GM12872 (cell line): ENCODE measurements around the gene TGFBR1.

Experiments used
- TF ChIP-seq, protein P1 (sequence below): IDR thresholded peaks from 3 replicates; pipeline ENCODE4 v1.5.1; 2011; ENCODE audit warnings: low read depth, mild to moderate bottlenecking, low read length, moderate library complexity; ENCODE audit not compliant: insufficient read depth

TGFBR1 gene

DNA sequence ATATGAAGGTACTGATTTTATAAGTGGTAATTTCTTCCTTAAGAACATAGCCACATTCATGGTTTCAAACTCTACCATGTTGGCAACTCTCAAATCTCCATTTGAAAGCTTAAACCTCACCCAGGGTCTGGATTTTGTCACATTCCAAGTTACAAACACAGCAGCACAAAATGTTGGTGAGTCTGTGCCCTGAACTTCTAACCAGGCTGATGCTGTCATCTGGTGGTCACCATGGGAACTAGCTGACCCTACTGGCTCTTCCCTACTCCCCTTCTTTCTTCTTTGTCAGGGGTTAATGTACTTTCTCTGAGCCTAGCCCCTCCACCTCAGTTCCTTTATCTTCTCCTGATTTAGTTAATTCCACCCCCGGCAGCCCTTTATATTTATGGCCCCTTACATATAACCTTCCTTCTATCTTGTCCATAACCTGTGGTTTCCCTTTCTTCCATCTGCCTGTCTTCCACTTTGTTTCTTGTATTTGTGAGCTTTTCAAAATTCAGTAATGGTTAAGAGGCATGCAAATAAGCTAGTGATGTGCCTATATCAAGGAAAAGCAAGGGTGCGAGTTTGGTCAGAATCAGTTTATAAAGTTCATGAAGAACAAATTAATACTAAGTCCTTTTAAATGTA lies 35.9 kb downstream of the TGFBR1 start:
- TF ChIP-seq, protein P1, sequence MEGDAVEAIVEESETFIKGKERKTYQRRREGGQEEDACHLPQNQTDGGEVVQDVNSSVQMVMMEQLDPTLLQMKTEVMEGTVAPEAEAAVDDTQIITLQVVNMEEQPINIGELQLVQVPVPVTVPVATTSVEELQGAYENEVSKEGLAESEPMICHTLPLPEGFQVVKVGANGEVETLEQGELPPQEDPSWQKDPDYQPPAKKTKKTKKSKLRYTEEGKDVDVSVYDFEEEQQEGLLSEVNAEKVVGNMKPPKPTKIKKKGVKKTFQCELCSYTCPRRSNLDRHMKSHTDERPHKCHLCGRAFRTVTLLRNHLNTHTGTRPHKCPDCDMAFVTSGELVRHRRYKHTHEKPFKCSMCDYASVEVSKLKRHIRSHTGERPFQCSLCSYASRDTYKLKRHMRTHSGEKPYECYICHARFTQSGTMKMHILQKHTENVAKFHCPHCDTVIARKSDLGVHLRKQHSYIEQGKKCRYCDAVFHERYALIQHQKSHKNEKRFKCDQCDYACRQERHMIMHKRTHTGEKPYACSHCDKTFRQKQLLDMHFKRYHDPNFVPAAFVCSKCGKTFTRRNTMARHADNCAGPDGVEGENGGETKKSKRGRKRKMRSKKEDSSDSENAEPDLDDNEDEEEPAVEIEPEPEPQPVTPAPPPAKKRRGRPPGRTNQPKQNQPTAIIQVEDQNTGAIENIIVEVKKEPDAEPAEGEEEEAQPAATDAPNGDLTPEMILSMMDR: peak; percentile 100

DNA sequence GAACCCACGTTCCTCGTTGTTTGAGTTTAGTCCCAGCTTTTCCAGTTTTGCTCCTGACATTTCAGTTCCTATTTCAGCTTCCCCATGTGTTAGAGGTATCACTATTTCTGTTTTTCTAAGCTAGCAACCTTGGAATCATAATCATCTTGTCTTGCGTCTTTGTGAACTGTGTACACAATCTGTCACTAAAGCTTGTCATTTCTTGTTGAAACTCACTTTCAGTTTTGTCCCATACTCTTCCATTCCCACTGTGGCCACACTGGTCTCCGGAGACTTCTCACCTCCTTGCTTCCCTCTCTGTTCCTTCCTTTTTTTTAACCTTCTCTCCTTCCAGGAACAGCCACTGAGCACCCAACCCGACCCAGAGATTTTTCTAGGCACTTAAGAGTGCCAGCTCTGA lies 36.9 kb downstream of the TGFBR1 start:
- TF ChIP-seq, protein P1: no peak

DNA sequence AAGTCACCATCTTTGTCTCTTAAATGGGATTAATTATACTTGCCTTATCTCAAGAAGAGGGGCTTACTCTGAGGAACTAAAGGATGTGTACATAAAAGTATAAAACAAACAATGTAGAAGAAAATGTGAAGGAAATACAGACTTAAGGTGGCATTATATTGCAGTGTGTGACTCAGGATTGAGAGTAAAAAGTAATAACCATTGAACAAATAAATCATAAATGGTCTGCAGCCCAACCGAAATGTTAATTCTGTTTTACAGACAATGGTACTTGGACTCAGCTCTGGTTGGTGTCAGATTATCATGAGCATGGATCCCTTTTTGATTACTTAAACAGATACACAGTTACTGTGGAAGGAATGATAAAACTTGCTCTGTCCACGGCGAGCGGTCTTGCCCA lies 37.4 kb downstream of the TGFBR1 start:
- TF ChIP-seq, protein P1: no peak

DNA sequence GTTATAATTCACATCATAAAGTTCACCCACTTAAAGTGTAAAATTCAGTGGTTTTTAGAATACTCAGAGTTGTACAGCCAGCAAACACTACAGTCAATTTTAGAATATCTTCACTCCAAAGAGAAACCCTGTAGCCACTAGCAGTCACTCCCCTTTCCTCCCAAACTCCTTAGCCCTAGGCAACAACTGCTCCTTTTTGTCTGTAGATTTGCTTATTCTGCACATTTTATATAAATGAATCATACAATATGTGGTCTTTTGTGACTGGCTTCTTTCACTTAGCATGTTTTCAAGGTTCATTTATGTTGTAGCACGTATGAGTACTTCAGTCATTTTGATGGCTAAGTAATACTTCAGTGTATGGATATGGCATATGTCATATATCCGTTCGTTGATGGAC lies 38.7 kb downstream of the TGFBR1 start:
- TF ChIP-seq, protein P1: no peak

DNA sequence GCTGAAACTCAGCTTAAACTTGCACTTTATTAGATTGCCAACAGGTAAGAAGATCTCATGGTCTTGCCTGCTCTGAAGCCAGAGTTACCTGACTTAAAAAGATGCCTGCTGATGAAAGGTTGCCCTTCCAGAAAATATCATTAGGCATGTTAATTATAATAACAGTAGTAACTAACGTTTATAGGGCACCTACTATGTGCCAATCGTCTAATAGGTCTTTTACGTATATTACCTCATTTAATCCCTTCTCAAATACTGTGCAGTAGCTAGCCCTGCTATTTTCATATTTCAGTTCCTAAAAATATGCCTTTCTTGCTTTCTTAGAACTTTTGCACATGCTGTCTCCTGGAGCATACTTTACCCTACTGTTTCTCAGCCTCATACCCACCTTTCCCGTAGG lies 40.1 kb downstream of the TGFBR1 start:
- TF ChIP-seq, protein P1: no peak

DNA sequence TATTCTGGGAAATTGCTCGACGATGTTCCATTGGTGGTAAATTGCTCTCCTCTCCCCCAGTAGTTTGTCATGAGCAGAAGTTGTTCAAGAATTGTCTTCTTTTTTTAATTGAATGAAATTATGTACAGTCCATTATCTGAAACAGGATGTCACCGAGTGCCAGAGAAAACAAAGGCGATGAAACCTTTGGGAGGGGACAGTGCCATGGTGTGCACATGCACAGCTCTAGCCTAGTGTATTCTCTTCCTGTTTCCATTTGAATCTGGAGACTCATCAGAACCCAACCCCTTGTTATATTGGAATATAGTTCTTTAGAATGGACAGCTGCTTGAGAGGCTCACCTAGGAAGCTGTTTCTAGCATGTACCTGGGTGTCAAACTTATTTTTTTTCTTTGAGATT lies 41.7 kb downstream of the TGFBR1 start:
- TF ChIP-seq, protein P1: no peak

DNA sequence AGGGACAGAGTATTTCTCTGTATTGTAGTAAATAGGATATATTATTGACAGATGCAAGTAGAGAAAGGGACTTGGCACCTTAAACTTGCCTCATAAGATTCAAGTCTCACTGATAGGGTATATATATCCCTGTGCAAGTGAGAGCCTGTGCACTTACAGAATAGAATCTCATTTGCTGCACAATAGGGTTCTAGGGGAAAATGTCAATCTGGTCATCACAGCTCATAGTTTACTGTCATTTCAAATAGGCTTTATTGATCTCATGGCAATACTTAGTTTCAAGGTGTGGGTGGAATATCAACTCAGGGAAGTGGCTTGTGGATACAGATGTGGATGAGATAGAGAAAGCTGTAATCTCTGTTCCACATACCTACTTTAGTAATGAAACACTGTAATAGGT lies 42.3 kb downstream of the TGFBR1 start:
- TF ChIP-seq, protein P1: no peak
